ENCODE measurements around the gene KREMEN1.
"Not testable (repeated sequence)": the region's sequence is repeated elsewhere in the genome, so short reads cannot be mapped to it uniquely, and the experiment has no call there.

Gene KREMEN1

DNA sequence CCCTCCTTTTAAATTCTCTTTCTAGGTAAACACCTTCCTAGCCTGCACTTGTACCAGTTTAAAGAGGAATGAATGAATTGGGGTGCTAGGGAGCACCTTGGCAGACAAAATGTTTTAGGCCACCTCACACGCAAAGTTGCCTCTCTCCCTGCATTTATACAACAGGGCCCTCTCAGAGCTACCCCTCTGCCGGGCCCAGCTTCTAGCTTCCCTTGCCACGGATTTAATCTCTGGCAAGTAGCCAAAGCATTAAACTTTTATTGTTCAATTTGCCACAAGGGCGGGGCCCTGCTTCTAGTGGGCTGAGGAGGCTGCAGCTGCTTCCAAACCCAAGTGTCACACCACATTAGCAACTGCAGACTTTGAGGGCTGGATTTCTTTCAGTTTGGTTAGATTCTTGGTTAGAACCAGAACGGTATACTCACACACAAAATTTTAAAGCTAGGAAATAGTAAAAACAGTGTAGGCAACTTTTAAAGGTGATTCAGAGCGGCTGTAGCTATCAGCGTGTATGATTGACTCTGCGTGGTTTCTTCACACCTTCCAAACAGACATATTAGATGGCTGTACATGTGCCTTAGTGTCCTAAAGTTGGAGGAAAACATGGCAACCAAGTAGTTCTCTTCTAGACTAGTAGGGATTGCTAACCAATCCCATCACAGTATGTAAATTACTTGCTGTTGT is 6.5 kb downstream of the KREMEN1 start:
- FAIRE-seq = no peak

DNA sequence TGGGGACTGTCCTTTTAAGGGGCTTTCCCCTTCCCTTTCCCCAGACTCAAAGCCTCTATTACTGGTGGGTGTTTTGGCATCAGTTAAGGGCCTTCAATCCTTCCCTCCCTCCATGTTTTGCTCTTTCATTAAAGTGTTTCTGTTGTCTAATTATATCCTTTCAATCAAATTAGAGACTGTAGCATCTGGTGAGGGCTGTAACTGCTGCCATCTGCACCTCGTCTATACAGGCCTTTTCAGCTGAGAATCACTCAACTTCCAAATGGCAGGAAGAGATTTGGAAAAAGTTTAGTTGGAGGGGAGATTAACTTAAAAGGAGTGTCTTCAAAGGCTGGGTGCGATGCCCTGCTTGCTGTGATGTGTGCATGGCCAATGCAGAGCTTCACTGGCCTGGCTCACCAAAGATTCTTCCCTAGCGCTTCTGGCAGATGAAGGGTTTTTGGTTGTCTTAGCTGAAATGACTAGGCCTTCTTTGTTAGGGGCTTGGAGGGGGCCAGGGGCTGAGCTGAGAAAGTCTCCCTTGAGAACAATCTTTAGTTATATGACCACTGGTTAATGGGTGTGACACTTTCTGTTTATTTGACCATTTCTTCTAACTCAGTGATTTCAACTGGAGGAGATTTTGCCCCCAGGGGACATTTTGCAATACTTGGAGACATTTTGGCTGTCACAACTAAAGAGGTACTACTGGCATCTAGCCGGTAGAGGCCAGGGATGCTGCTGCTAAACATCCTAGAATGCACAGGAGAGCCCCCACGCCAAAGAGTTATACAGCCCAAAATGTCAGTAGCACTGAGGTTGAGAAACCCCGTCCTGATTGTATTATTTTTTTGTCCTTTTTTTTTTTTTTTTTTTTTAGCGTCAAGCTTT is 7.5 kb downstream of the KREMEN1 start:
- no peak for FAIRE-seq

DNA sequence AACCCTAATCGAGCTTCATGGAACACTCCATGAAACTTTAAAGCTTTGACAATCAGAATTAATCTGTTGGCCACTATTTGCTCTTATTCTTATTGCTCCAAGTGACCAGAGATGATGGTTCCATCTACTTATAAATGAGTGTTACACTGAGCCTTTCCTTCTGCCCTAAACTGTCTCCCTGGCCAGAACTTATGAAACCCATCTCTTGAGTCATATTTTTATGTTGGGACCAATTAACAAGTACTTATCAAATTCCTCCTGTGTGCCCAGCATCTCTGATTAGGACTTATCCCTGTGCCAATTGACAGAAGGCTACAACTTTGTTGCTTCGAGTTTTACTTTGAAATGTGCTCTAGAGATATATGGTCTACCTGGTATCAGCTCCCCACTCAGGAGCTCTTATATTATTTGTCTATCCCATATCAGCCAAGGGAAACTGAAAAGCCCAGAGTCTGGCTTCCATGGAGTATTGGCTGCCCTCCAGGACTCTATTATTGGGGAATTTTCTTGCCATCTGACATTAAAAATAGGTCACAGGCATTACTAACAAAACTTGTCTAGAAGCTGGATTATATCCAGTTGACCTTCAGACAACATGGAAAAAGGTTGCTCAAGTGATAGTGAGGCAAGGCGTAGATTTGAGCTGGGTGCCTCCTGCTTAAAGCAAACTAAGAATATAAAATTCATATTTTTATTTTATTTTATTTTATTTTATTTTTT is 8.8 kb downstream of the KREMEN1 start:
- FAIRE-seq = no peak

DNA sequence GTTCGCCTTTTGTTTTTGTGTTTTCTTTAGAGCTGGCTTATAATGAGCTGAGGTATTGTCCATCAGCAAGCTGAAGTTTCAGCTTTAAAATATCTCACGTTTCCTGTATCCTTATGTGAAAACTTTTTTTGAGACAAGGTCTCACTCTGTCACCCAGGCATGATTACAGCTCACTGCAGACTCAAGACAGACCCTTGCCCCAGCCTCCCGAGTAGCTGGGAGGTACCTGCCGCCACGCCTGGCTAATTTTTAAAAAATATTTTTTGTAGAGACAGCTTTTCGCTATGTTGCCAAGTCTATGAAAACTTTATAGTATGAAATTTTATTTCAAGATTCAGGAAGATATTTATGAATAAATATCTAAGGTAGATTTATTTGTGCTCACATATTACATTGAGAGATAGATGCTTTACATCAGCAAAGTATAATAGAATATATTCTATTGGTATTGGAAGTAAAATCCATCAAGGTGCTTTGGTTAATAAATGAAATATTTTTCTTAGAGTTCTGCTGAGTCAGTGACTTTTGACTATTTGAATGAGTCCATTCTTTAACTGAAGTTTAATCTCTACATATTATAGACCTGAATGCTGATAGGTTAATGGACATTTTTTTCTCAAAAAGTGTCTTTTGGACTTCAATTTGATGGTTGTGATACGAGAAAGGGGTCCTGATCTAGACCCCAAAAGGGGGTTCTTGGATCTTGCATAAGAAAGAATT is 10.2 kb downstream of the KREMEN1 start:
- no peak for FAIRE-seq

DNA sequence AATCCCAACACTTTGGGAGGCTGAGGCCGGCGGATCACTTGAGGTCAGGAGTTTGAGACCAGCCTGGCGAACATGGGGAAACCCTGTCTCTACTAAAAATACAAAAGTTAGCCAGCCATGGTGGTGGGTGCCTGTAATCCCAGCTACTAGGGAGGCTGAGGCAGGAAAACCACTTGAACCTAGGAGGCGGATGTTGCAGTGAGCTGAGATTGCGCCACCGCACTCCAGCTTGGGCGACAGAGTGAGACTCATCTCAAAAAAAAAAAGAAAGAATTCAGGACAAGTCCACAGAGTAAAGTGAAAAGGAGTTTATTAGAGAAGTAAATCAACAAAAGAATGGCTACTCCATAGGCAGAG is 10.7 kb downstream of the KREMEN1 start:
- FAIRE-seq = not testable (repeated sequence)

DNA sequence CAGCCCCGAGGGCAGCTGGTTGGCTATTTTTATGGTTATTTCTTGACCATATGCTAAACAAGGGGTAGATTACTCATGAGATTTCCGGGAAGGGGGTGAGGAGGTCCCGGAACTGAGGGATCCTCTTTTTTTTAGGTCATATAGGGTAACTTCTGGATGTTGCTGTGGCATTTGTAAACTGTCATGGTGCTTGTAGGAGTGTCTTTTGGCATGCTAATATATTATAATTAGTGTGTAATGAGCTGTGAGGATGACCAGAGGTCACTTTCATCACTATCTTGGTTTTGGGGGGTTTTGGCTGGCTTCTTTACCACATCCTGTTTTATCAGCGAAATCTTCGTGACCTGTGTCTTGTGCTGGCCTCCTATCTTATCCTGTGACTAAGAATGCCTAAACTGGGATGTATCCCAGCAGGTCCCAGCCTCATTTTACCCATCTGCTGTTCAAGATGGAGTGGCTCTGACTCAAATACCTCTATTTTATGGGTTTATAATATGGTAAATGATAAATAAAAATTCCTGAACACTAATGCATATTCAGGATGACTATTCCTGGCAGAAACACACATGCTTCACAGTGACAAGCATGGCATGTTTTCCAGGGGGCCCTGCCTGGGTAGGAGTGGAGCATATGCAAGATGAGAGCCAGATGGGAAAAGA is 11.2 kb downstream of the KREMEN1 start:
- no peak for FAIRE-seq

DNA sequence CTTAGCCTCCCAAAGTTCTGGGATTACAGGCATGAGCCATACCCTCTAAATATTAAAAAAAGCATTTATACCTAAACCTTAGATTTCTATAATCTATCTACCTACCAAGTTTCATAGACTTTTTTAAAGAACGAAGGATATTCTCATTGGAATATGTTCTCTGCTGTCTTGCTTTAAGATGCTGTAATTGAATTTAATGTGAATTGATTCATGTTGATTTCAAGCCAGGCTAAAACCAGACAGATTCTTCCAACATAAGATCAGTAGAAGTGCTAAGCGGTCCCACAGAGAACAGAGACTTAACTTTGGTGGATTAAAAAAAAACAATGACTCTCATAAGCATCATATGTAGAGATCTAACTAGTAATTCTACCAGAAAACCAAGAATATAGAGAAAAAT is 14.2 kb downstream of the KREMEN1 start:
- no peak for FAIRE-seq

DNA sequence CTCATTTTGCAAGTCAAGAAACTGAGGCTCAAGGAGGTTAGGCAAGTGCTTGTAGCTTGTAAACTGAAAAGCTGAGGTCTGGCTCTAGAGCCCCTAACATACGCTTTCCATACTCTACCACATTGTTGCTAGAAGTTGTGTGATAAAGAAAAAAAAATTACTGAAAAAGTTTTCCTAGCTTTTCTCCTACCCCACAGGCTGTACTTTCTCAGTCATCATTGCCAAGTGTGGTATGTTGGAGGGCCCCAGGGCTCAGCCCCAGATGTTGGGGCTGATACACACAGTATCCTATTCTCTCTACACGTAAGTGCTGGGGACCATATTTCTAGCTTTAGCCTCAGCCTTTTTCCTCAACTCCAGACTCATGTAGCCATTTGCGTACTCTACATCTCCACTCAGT is 16.0 kb downstream of the KREMEN1 start:
- no peak for FAIRE-seq

DNA sequence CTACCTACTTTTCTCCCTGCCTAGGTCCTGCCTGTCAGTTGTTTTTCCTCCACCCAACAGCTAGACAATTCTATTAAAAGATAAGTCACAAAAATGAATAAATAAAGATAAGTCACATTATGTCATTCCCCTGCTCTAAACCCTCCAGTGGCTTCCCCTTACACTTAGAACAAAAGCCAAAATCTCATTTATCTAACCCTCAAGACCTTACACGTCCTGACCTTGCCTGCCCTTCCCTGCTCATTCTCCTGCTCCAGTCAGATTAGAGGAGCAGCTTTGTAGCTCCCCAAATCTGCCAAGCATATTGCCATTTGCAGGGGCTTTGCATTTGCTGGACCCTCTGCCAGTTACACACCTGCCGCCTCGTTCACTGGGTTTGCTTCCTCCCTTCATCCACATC is 16.7 kb downstream of the KREMEN1 start:
- no peak for FAIRE-seq

DNA sequence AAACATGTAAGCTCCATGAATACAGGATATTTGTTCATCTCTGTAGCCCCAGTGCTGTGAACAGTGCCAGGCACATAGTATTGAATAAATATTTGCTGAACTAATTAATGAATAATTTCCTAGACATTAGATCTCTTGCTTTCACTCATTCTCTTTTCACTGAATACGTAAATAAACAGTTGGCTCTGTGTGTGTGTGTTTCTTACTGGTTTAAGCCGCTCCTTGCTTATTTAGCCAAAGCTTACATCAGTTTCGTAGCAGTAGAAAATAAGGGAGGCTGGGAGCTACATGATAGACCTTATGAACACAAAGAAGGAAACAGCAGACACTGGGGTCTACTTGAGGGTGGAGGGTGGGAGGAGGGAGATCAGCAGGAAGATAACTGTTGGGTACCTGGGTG is 17.2 kb downstream of the KREMEN1 start:
- FAIRE-seq = peak; percentile 85

DNA sequence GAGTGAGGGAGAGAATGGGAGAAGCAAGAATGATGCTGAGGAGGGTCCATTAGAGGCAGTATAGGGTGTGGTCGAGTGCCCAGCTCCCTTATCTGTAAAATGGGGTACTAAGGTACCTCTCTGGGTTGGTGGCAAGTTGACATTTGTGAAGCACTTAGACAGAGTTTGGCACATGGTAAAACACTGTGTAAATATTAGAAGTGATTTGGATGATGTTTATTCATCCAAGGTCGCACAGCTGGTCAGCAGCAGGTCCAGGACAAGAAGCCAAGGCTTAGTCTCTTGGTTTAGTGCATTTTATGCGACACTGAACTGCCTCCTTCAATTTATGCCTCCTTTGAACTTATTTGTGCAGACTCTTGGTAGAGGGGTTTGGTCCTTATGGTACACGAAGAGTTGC is 19.4 kb downstream of the KREMEN1 start:
- FAIRE-seq = no peak

DNA sequence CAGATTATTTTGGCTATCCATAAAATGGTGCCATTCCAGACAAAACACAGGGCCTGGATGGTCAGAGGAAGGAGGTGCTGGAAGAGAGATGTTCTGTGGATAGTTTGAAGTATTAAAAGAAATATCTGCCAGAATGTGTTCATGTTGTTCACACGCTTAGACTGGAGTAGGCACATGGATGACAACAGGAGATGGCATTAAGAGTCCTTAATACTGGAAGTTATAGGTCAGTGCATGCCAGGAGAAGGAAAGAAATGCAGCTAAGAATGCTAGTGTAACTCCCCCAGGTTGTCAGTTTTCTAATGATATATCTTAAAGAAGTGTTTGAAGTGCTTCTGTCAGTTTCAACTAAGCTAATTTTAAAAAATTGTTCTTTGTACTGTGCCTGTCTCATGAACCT is 20.2 kb downstream of the KREMEN1 start:
- no peak for FAIRE-seq

DNA sequence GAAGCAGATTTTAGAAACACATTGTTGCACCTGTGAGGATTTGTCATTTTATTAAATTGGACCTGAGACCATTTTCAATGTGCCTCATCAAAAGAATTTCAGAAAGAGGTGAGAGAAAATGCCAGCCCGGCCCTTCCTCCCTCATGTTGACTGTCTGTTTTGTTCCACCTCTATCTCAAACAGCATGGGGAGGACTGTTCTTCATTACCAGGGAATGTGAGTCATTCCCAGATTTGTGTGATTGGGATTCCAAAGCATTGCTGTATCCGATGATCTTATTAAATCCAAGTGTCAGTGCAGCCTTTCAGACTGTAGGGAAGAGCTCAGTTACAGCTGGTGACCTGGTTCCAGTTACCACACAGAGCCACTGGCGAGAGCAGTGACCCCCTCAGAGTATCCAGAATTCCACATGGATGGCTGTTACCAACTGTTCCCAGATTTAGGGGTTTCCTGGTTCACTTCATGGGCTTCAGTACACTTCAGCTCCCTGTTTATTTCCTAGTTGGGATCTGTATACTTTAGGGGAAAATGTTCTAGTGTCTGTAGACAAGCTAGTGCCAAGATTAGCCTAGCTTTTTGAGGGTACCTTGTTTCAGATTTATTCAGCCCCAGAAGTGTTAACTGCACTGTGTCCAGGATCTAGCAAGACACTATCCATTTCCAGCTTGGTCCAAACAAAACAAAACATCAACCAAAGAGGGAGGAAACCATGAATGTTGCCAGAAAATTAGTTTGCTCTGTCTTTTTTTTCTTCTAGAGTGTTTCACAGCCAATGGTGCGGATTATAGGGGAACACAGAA is 20.9 kb downstream of the KREMEN1 start:
- no peak for FAIRE-seq

DNA sequence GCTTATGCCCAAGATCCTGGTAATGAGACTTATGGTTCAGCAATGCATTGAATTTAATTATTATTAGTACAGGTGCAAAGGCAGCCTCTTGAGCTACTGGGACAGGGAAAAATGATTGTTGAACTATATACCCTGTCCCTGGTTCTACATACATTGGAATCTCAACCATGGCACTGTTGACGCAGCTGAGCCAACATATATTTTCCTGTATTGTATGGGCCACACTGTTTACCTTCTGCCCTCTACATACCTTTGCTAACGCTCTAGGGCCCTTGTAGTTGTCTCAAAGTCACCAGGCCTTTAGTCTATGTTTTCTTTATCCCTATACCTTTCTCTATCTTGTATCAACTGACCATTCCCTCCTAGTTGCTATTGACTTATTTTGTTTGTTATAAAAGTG is 22.6 kb downstream of the KREMEN1 start:
- no peak for FAIRE-seq

DNA sequence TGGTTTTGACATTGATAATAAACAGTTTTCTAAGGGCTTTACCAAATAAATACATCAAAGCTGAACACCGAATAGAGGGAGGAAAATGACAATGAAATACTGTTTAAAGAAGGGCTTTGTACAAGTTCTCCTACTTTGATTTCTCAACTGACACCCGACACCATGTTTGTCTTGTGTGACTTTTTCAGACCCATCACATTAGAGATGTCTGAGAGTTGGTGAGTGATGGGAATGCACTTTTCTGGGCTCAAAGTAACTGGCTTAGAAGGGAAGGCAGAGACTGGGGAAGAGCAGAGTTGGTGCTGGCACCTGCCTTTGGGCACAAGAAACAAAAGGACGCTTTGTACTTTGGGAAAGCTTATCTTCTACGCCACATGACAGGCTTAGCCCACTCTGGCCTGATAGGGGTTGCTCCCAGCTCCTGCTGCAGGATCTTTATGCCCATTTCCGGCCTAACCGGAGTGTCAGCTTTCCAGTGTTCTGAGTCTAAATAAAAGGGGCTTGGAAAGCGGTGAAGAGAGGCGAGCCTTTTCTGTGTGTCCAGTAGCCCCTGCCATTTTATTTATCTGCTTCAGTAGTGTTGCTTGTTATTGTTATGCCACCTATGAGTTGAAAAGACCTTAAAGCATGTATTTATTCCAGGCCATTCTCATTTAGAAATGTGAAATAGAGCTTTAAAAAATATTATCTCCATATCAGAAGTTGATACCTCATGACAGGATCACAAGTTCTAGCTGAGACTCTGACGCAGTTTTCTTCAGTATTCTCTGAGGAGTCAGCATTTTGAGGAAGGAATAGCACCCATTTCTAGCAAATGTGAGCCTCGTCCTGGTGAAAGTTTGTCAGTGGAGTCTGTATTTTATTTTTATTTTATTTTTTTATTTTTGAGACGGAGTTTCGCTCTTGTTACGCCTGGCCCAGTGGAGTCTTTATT is 24.2 kb downstream of the KREMEN1 start:
- FAIRE-seq = no peak

DNA sequence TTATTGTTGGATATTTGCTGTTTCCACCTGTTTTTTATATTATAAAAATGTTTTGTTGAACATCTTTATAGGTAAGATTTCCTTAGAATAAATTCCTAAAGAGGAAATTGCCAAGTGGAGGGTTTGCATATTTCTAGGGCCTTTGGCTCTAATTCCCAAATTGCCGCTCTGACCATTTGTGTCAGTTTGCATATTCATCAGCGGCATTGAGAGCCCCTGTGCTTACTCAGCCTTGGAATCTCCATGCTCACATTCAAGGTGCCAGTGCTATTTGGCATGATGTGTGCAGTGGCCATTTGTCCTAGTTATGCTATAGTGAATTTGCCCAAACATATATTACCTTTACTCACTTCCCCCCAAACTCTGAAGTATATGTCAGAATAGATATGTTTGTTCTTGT is 25.5 kb downstream of the KREMEN1 start:
- no peak for FAIRE-seq

DNA sequence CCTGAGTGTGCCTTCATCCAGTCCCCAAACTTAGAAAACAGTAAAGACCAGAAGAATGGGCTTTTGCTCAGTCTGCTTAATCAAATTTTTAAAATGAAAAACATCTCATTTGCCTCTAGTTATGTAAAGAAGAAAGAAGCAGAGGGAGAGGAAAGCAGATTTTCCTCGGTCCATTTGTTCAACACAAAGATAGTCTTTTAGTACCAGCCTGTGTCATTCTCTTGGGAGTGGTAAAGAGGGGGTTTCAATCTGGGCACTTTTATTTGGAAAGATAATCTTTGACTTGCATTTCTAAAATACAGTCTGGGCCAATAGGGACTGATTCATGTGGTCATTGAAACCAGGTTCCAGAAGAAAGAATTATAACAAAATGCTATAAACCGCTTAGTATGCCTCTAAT is 29.5 kb downstream of the KREMEN1 start:
- no peak for FAIRE-seq

DNA sequence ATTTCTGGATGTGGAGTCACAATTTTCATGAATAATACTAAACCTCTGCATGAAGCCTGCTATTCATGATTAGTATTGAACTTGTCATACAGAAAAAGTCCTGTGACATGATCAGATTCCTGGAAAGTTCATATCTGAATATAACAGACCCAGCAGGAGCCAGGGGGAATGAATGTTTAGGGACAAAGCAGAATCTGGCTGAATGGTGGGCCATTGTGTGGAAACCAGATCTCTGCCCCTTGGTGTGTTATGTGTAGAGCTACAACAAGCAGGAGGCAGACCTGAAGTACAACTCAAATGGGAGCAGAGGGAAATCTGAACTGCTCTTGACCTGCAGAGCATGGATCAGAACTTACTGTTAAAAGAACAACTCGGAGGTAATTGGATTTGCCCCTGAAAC is 30.3 kb downstream of the KREMEN1 start:
- no peak for FAIRE-seq

DNA sequence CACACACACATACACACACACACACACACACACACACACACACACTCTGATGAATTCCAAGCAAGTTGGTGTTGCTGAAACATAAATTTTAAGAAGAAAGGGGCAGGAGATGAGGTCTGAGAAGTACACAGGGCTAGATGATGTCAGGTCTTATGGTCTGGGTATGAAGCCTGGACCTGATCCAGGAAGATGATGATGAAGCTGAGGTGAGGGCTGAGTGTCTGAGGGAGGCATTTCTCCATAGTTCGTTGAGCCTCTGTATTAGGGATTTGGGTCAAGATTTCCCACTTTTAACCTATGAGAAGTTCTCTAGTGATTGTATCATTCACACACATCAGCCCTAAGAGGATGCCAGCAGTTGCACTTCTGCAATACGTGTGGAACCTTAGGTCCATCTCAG is 32.6 kb downstream of the KREMEN1 start:
- no peak for FAIRE-seq

DNA sequence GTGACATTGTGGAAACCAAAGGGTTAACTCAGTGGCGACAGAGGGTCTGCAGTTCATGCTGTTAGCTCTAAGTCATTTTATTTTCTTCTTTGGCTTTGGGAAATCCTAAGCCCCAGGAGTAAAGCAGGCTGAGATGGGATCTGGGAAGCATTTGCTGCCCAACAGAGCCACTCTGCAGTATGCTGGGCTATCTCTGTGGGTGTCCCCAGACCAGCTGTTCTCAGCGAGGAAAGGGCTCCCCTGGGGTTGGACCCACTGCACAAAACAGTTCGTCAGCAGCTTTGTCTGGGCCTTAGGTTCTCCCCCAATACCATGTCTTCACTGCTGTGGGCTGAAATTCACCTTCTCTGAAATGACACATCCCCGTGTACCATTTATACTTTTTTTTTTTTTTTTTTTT is 34.0 kb downstream of the KREMEN1 start:
- no peak for FAIRE-seq

DNA sequence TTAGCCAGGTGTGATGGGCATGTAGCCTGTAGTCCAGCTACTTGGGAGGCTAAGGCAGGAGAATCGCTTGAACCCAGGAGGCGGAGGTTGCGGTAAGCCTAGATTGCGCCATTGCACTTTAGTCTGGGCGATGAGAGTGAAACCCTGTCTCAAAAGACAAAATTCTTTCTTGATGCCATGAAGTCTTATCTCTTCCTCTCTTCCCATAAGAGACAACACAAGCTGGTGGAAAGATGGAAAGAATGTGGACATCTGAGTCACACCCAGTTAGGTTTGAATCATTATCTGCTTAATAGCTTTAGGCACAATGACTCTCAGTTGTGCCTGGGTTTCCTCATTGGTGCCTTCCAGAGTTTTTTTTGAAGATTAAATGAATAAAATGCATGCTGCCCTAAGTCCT is 35.3 kb downstream of the KREMEN1 start:
- FAIRE-seq = no peak
